GM12875 (cell line): ENCODE results near the gene LRRC55.

Experiments used
- H3K4me3 ChIP-seq: one replicate; pipeline ENCODE4 v1.5.1; 2011; ENCODE audit warnings: low read depth, low read length, control low read depth
- CTCF ChIP-seq: IDR thresholded peaks from 2 replicates; pipeline ENCODE4 v1.5.1; 2011; ENCODE audit warnings: low read depth, mild to moderate bottlenecking, control low read depth, inconsistent platforms, low read length, moderate library complexity, borderline replicate concordance; ENCODE audit not compliant: insufficient read depth

The LRRC55 gene

GRCh38 chr11:57172031-57172430, 9.7 kb upstream of the LRRC55 start:
- H3K4me3 ChIP-seq = no peak overlapping the region
- no peak for TF ChIP-seq CTCF

- H3K4me3 ChIP-seq = no peak overlapping the region
- no peak for TF ChIP-seq CTCF
Observed at GRCh38 chr11:57174656-57175055, 7.1 kb upstream of the LRRC55 start.

GRCh38 chr11:57175478-57175877, 6.3 kb upstream of the LRRC55 start:
- TF ChIP-seq CTCF = no peak
- H3K4me3 ChIP-seq = no peak overlapping the region

GRCh38 chr11:57178334-57178733, 3.4 kb upstream of the LRRC55 start:
- TF ChIP-seq CTCF = no peak
- no peak overlapping the region for H3K4me3 ChIP-seq

GRCh38 chr11:57179681-57180080, 2.1 kb upstream of the LRRC55 start:
- no peak overlapping the region for H3K4me3 ChIP-seq

GRCh38 chr11:57180081-57180561, 1.6 kb upstream of the LRRC55 start:
- no peak overlapping the region for H3K4me3 ChIP-seq
- no peak for TF ChIP-seq CTCF

More at GRCh38 chr11:57179681-57180080, 2.1 kb upstream of the LRRC55 start:
- TF ChIP-seq CTCF = no peak

- H3K4me3 ChIP-seq = no peak overlapping the region
- TF ChIP-seq CTCF = no peak
Observed at GRCh38 chr11:57180964-57181363, 789 bp upstream of the LRRC55 start.
